HEK293 (cell line): Measurements from ENCODE around the gene GRIK4.

Experiments
- CTCF ChIA-PET: fragments of 350-600 bp; formaldehyde crosslinking; extraction: SDS; loops from one replicate; lab custom pipeline; 2021; ENCODE audit warnings: antibody characterized with exemption; lab: Yijun Ruan, JAX
- POLR2A ChIA-PET: fragments of 300-600 bp; formaldehyde crosslinking; extraction: SDS; loops from one replicate; lab custom pipeline; 2020; ENCODE audit warnings: antibody characterized with exemption, inconsistent platforms; lab: Yijun Ruan, JAX
- H3K27ac ChIP-seq: fragments of 200-500 bp; sonication (Bioruptor generic); 2 replicates; pipeline ENCODE4 v1.5.1; 2014; ENCODE audit warnings: low read depth, low read length, control low read depth, inconsistent platforms; ENCODE audit errors: extremely low read depth
- H3K36me3 ChIP-seq, 2 experiments: fragments of 200-500 bp in 1 of 2; sonication (Bioruptor generic) in 1 of 2; 1 replicate in 1 of 2; 2 replicates in 1 of 2; pipeline ENCODE4 v1.5.1; 2014 to 2017; ENCODE audit warnings: inconsistent platforms in 2 of 2, low read length in 2 of 2; ENCODE audit not compliant: control insufficient read depth in 2 of 2, insufficient read depth in 1 of 2
- H3K4me1 ChIP-seq: fragments of 200-500 bp; sonication (Bioruptor generic); 2 replicates; pipeline ENCODE4 v1.5.1; 2014; ENCODE audit warnings: mild to moderate bottlenecking, low read length, inconsistent platforms; ENCODE audit not compliant: control insufficient read depth, insufficient read depth
- H3K4me3 ChIP-seq: 2 replicates; pipeline ENCODE4 v1.5.1; 2011; ENCODE audit warnings: low read depth, mild to moderate bottlenecking, control low read depth, low read length, moderate library complexity
- H3K9me3 ChIP-seq: fragments of 200-500 bp; sonication (Bioruptor generic); 2 replicates; pipeline ENCODE4 v1.5.1; 2014; ENCODE audit warnings: low read depth, low read length, inconsistent platforms; ENCODE audit not compliant: control insufficient read depth, insufficient read depth
- GFI1B ChIP-seq: fragments of 450-650 bp; formaldehyde crosslinking; IDR thresholded peaks from 2 replicates; pipeline ENCODE4 v1.5.1; 2016; ENCODE audit warnings: missing biosample characterization, missing genetic modification characterization
- GLI2 ChIP-seq: fragments of 450-650 bp; formaldehyde crosslinking; IDR thresholded peaks from 2 replicates; pipeline ENCODE4; 2017; ENCODE audit warnings: missing biosample characterization, missing genetic modification characterization, low read depth, borderline replicate concordance
- MZF1 ChIP-seq: fragments of 450-650 bp; formaldehyde crosslinking; IDR thresholded peaks from 2 replicates; pipeline ENCODE4 v1.5.1; 2017; ENCODE audit warnings: missing biosample characterization, missing genetic modification characterization, borderline replicate concordance
- ZBTB49 ChIP-seq: fragments of 450-650 bp; formaldehyde crosslinking; IDR thresholded peaks from 2 replicates; pipeline ENCODE4 v1.5.1; 2016; ENCODE audit warnings: missing biosample characterization, missing genetic modification characterization, low read depth
- ZFHX2 ChIP-seq: fragments of 450-650 bp; formaldehyde crosslinking; conservative IDR thresholded peaks from 2 replicates; pipeline ENCODE4 v1.5.1; 2016; ENCODE audit warnings: missing biosample characterization, missing genetic modification characterization
- ZFP37 ChIP-seq: fragments of 450-650 bp; formaldehyde crosslinking; IDR thresholded peaks from 2 replicates; pipeline ENCODE4 v1.5.1; 2016; ENCODE audit warnings: missing biosample characterization, missing genetic modification characterization
- ZFP41 ChIP-seq: fragments of 450-650 bp; formaldehyde crosslinking; IDR thresholded peaks from 2 replicates; pipeline ENCODE4 v1.5.1; 2016; ENCODE audit warnings: missing biosample characterization, missing genetic modification characterization, borderline replicate concordance
- ZIC2 ChIP-seq: fragments of 450-650 bp; formaldehyde crosslinking; IDR thresholded peaks from 2 replicates; pipeline ENCODE4 v1.5.1; 2016; ENCODE audit warnings: missing biosample characterization, missing genetic modification characterization
- ZNF114 ChIP-seq: fragments of 450-650 bp; formaldehyde crosslinking; IDR thresholded peaks from 2 replicates; pipeline ENCODE4 v1.5.0; 2017; ENCODE audit warnings: missing biosample characterization, missing genetic modification characterization
- ZNF140 ChIP-seq: fragments of 450-650 bp; formaldehyde crosslinking; IDR thresholded peaks from 2 replicates; pipeline ENCODE4 v1.5.1; 2016; ENCODE audit warnings: missing biosample characterization, missing genetic modification characterization
- ZNF202 ChIP-seq: fragments of 450-650 bp; formaldehyde crosslinking; IDR thresholded peaks from 2 replicates; pipeline ENCODE4 v1.5.1; 2016; ENCODE audit warnings: missing biosample characterization, missing genetic modification characterization, borderline replicate concordance
- ZNF423 ChIP-seq: fragments of 450-650 bp; formaldehyde crosslinking; IDR thresholded peaks from 2 replicates; pipeline ENCODE4 v1.5.1; 2016; ENCODE audit warnings: missing biosample characterization, missing genetic modification characterization
- ZNF501 ChIP-seq: fragments of 450-650 bp; formaldehyde crosslinking; IDR thresholded peaks from 2 replicates; pipeline ENCODE4 v1.5.1; 2016; ENCODE audit warnings: missing biosample characterization, missing genetic modification characterization
- ZNF561 ChIP-seq: fragments of 450-650 bp; IDR thresholded peaks from 2 replicates; pipeline ENCODE4 v1.5.1; 2018; ENCODE audit warnings: missing biosample characterization, missing genetic modification characterization, borderline replicate concordance
- ZNF585B ChIP-seq: fragments of 450-650 bp; formaldehyde crosslinking; IDR thresholded peaks from 2 replicates; pipeline ENCODE4 v1.5.1; 2016; ENCODE audit warnings: missing biosample characterization, missing genetic modification characterization
- ZNF623 ChIP-seq: fragments of 450-650 bp; formaldehyde crosslinking; IDR thresholded peaks from 2 replicates; pipeline ENCODE4 v1.5.1; 2016; ENCODE audit warnings: missing biosample characterization, missing genetic modification characterization
- ZNF629 ChIP-seq: fragments of 450-650 bp; formaldehyde crosslinking; IDR thresholded peaks from 2 replicates; pipeline ENCODE4 v1.5.1; 2017; ENCODE audit warnings: missing biosample characterization, missing genetic modification characterization
- ZNF677 ChIP-seq: fragments of 450-650 bp; IDR thresholded peaks from 2 replicates; pipeline ENCODE4 v1.5.0; 2018; ENCODE audit warnings: missing biosample characterization, mild to moderate bottlenecking, missing genetic modification characterization, moderate library complexity
- ZNF776 ChIP-seq: fragments of 450-650 bp; formaldehyde crosslinking; IDR thresholded peaks from 2 replicates; pipeline ENCODE4 v1.5.0; 2017; ENCODE audit warnings: missing biosample characterization, missing genetic modification characterization, borderline replicate concordance
- ZNF785 ChIP-seq: fragments of 450-650 bp; formaldehyde crosslinking; IDR thresholded peaks from 2 replicates; pipeline ENCODE4 v1.5.1; 2016; ENCODE audit warnings: missing biosample characterization, missing genetic modification characterization
- ZNF830 ChIP-seq: fragments of 450-650 bp; IDR thresholded peaks from 2 replicates; pipeline ENCODE4 v1.5.0; 2018; ENCODE audit warnings: missing biosample characterization, missing genetic modification characterization, low read depth, mild to moderate bottlenecking, moderate library complexity
- ZSCAN16 ChIP-seq: fragments of 450-650 bp; formaldehyde crosslinking; IDR thresholded peaks from 2 replicates; pipeline ENCODE4 v1.5.1; 2016; ENCODE audit warnings: missing biosample characterization, missing genetic modification characterization
- ZSCAN30 ChIP-seq: fragments of 450-650 bp; IDR thresholded peaks from 2 replicates; pipeline ENCODE4 v1.5.1; 2018; ENCODE audit warnings: missing biosample characterization, mild to moderate bottlenecking, missing genetic modification characterization, moderate library complexity
- TF ChIP-seq, protein P1 (sequence below): fragments of 450-650 bp; IDR thresholded peaks from 2 replicates; pipeline ENCODE4 v1.5.1; 2018; ENCODE audit warnings: missing biosample characterization, missing genetic modification characterization
- TF ChIP-seq, protein P2 (sequence below): fragments of 450-650 bp; formaldehyde crosslinking; IDR thresholded peaks from 2 replicates; pipeline ENCODE4 v1.5.1; 2016; ENCODE audit warnings: missing biosample characterization, missing genetic modification characterization
- TF ChIP-seq, protein P3 (sequence below): fragments of 450-650 bp; formaldehyde crosslinking; IDR thresholded peaks from 2 replicates; pipeline ENCODE4 v1.5.1; 2017; ENCODE audit warnings: missing biosample characterization, missing genetic modification characterization
- TF ChIP-seq, protein P4 (sequence below): IDR thresholded peaks from 2 replicates; pipeline ENCODE4 v1.6.1; 2011; ENCODE audit warnings: mild to moderate bottlenecking, low read depth, low read length, borderline replicate concordance

The GRIK4 gene

GRCh38 chr11:121008551-121008950 lies 497.0 kb downstream of the GRIK4 start:
- ChIA-PET CTCF (interaction anchor here (1.1 kb wide), 1 partner anchor 13 kb away, joined by 3 read pairs; no protein-coding TSS in a partner anchor), POLR2A (interaction anchor here (0.6 kb wide), 1 partner anchor 138 kb away, joined by 3 read pairs; no protein-coding TSS in a partner anchor)
- H3K36me3 ChIP-seq, result no peaks in the 10 kb centered on the region
- no peaks in the 10 kb centered on the region for H3K9me3 ChIP-seq
- no peak overlapping the region for H3K4me3 ChIP-seq
- no peak overlapping the region for H3K27ac ChIP-seq
- no peaks in the 10 kb centered on the region for H3K4me1 ChIP-seq
- TF ChIP-seq ZBTB49 (tag by site-specific recombination), result no peak
- TF ChIP-seq GFI1B (tag by site-specific recombination), result no peak
- no peak for TF ChIP-seq ZNF629 (tag by site-specific recombination)
- no peak for TF ChIP-seq ZSCAN30 (tag by site-specific recombination)
- no peak for TF ChIP-seq ZNF202 (tag by site-specific recombination)
- no peak for TF ChIP-seq ZNF423 (tag by site-specific recombination)
- no peak for TF ChIP-seq ZNF677
- TF ChIP-seq ZNF561 (tag by site-specific recombination), result no peak
- TF ChIP-seq ZNF830 (tag by site-specific recombination), result no peak
- TF ChIP-seq, protein P1, sequence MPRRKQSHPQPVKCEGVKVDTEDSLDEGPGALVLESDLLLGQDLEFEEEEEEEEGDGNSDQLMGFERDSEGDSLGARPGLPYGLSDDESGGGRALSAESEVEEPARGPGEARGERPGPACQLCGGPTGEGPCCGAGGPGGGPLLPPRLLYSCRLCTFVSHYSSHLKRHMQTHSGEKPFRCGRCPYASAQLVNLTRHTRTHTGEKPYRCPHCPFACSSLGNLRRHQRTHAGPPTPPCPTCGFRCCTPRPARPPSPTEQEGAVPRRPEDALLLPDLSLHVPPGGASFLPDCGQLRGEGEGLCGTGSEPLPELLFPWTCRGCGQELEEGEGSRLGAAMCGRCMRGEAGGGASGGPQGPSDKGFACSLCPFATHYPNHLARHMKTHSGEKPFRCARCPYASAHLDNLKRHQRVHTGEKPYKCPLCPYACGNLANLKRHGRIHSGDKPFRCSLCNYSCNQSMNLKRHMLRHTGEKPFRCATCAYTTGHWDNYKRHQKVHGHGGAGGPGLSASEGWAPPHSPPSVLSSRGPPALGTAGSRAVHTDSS (tag by site-specific recombination), result no peak
- TF ChIP-seq, all 188 proteins: peak for 0

DNA sequence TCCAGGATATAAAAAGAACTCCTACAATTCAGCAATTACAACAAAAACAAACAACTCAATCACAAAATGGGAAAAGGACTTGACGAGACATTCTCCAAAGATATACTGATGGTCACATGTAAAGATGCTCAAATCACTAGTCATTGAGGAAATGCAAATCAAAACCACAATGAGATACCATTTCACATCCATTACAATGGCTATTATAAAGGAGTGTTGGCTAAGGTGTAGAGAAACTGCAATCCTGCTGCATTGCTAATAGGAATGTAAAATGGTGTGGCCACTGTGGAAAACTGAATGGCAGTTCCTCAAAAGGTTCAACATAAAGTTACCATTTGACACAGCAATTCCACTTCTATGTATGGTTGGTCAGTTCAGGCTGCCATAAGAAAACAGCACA lies 500.5 kb downstream of the GRIK4 start:
- H3K36me3 ChIP-seq, result no peaks in the 10 kb centered on the region
- H3K27ac ChIP-seq, result no peak overlapping the region
- TF ChIP-seq ZFHX2 (tag by site-specific recombination) (no peak), ZNF623 (no peak), ZNF140 (tag by site-specific recombination) (no peak), ZIC2 (no peak), ZFP41 (no peak), ZNF785 (tag by site-specific recombination) (no peak), ZNF114 (no peak), GLI2 (no peak)
- TF ChIP-seq, protein P2, sequence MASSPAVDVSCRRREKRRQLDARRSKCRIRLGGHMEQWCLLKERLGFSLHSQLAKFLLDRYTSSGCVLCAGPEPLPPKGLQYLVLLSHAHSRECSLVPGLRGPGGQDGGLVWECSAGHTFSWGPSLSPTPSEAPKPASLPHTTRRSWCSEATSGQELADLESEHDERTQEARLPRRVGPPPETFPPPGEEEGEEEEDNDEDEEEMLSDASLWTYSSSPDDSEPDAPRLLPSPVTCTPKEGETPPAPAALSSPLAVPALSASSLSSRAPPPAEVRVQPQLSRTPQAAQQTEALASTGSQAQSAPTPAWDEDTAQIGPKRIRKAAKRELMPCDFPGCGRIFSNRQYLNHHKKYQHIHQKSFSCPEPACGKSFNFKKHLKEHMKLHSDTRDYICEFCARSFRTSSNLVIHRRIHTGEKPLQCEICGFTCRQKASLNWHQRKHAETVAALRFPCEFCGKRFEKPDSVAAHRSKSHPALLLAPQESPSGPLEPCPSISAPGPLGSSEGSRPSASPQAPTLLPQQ (tag by site-specific recombination), result no peak
- CTCF ChIA-PET, result no interaction called here
- no peaks in the 10 kb centered on the region for H3K9me3 ChIP-seq
- no peaks in the 10 kb centered on the region for H3K4me1 ChIP-seq
- no peak overlapping the region for H3K4me3 ChIP-seq
- POLR2A ChIA-PET, result no interaction called here

GRCh38 chr11:121018746-121019145 lies 507.2 kb downstream of the GRIK4 start:
- ChIA-PET POLR2A (no interaction called here), CTCF (interaction anchor here (0.8 to 1.3 kb wide), 3 partner anchors 8 to 181 kb away, joined by 3 to 9 read pairs (median 3); no protein-coding TSS in a partner anchor)
- H3K36me3 ChIP-seq, result no peaks in the 10 kb centered on the region
- TF ChIP-seq ZNF501 (tag by site-specific recombination) (no peak), MZF1 (tag by site-specific recombination) (no peak), ZSCAN16 (tag by site-specific recombination) (no peak), ZFP37 (tag by site-specific recombination) (no peak), ZNF585B (tag by site-specific recombination) (no peak), ZNF776 (no peak)
- TF ChIP-seq, protein P3, sequence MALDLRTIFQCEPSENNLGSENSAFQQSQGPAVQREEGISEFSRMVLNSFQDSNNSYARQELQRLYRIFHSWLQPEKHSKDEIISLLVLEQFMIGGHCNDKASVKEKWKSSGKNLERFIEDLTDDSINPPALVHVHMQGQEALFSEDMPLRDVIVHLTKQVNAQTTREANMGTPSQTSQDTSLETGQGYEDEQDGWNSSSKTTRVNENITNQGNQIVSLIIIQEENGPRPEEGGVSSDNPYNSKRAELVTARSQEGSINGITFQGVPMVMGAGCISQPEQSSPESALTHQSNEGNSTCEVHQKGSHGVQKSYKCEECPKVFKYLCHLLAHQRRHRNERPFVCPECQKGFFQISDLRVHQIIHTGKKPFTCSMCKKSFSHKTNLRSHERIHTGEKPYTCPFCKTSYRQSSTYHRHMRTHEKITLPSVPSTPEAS (tag by site-specific recombination), result no peak
- TF ChIP-seq, protein P4, sequence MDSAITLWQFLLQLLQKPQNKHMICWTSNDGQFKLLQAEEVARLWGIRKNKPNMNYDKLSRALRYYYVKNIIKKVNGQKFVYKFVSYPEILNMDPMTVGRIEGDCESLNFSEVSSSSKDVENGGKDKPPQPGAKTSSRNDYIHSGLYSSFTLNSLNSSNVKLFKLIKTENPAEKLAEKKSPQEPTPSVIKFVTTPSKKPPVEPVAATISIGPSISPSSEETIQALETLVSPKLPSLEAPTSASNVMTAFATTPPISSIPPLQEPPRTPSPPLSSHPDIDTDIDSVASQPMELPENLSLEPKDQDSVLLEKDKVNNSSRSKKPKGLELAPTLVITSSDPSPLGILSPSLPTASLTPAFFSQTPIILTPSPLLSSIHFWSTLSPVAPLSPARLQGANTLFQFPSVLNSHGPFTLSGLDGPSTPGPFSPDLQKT, result no peak
- no peak overlapping the region for H3K27ac ChIP-seq
- no peaks in the 10 kb centered on the region for H3K4me1 ChIP-seq
- no peaks in the 10 kb centered on the region for H3K9me3 ChIP-seq
- no peak overlapping the region for H3K4me3 ChIP-seq
